Measurements from ENCODE around the gene LDAH. TPM values are rescaled to one million over a fixed set of nuclear protein-coding genes. Genes with fewer than 3 reads are reported as not detected.

The LDAH gene
- total RNA-seq, 1 donor from 2014 or later = 24.9 TPM

GRCh38 chr2:20687260-20687832, 135.6 kb downstream of the LDAH start:
- no peak for DNase-seq (ENCODE audit: low read depth)
- H3K4me3 ChIP-seq (ENCODE audit: low read depth, low read length) = no peak overlapping the region
- TF ChIP-seq CTCF (IDR thresholded peaks at IDR 0.05; ENCODE audit: insufficient read depth, low read length, poor library complexity, severe bottlenecking) = no peak
- H3K27me3 ChIP-seq (ENCODE audit: control insufficient read depth, insufficient read depth, low read length) = no peaks in the 10 kb centered on the region
- no peaks in the 10 kb centered on the region for H3K36me3 ChIP-seq (ENCODE audit: control insufficient read depth, insufficient read depth, low read length)

- H3K36me3 ChIP-seq (ENCODE audit: control insufficient read depth, insufficient read depth, low read length) = no peaks in the 10 kb centered on the region
- no peaks in the 10 kb centered on the region for H3K27me3 ChIP-seq (ENCODE audit: control insufficient read depth, insufficient read depth, low read length)
- H3K4me3 ChIP-seq (ENCODE audit: low read depth, low read length) = no peak overlapping the region
- no peak for DNase-seq (ENCODE audit: low read depth)
- TF ChIP-seq CTCF (IDR thresholded peaks at IDR 0.05; ENCODE audit: insufficient read depth, low read length, poor library complexity, severe bottlenecking) = no peak
Measured at GRCh38 chr2:20684581-20685063, 138.3 kb downstream of the LDAH start.

- Histone ChIP-seq H3K27me3 (ENCODE audit: control insufficient read depth, insufficient read depth, low read length) (no peaks in the 10 kb centered on the region), H3K36me3 (ENCODE audit: control insufficient read depth, insufficient read depth, low read length) (no peaks in the 10 kb centered on the region), H3K4me3 (ENCODE audit: low read depth, low read length) (no peak overlapping the region)
- TF ChIP-seq CTCF (IDR thresholded peaks at IDR 0.05; ENCODE audit: insufficient read depth, low read length, poor library complexity, severe bottlenecking) = peak; percentile 61
- no peak for DNase-seq (ENCODE audit: low read depth)
Measured at GRCh38 chr2:20682167-20682920, 140.6 kb downstream of the LDAH start.

- TF ChIP-seq CTCF (IDR thresholded peaks at IDR 0.05; ENCODE audit: insufficient read depth, low read length, poor library complexity, severe bottlenecking) = no peak
- no peaks in the 10 kb centered on the region for H3K27me3 ChIP-seq (ENCODE audit: control insufficient read depth, insufficient read depth, low read length)
Measured at GRCh38 chr2:20680744-20681375, 142.0 kb downstream of the LDAH start.

GRCh38 chr2:20678780-20679179, 144.1 kb downstream of the LDAH start:
- H3K4me3 ChIP-seq (ENCODE audit: low read depth, low read length) = no peak overlapping the region
- no peaks in the 10 kb centered on the region for H3K36me3 ChIP-seq (ENCODE audit: control insufficient read depth, insufficient read depth, low read length)
- no peak for TF ChIP-seq CTCF (IDR thresholded peaks at IDR 0.05; ENCODE audit: insufficient read depth, low read length, poor library complexity, severe bottlenecking)
- no peak for DNase-seq (ENCODE audit: low read depth)
- H3K27me3 ChIP-seq (ENCODE audit: control insufficient read depth, insufficient read depth, low read length) = peaks cover 4% of the 10 kb centered on the region

More at GRCh38 chr2:20680744-20681375, 142.0 kb downstream of the LDAH start:
- no peak for DNase-seq (ENCODE audit: low read depth)
- H3K36me3 ChIP-seq (ENCODE audit: control insufficient read depth, insufficient read depth, low read length) = no peaks in the 10 kb centered on the region
- H3K4me3 ChIP-seq (ENCODE audit: low read depth, low read length) = no peak overlapping the region
